ENCODE measurements around the gene MAP4K2. TPM values are rescaled to one million over a fixed set of nuclear protein-coding genes. Genes with fewer than 3 reads are reported as not detected.
"Not testable (repeated sequence)": the region's sequence is repeated elsewhere in the genome, so short reads cannot be mapped to it uniquely, and the experiment has no call there.

The MAP4K2 gene
- total RNA-seq, 3 donors from 2014 or later, result 8.7 to 16.8 (median 14.1) TPM

GRCh38 chr11:64826062-64826461, 23.0 kb upstream of the MAP4K2 start:
- intact Hi-C loops (cut with DNase I, micrococcal nuclease), result no loop called here
- ATAC-seq (no peak), DNase-seq (no peak)
- TF ChIP-seq, protein P1, sequence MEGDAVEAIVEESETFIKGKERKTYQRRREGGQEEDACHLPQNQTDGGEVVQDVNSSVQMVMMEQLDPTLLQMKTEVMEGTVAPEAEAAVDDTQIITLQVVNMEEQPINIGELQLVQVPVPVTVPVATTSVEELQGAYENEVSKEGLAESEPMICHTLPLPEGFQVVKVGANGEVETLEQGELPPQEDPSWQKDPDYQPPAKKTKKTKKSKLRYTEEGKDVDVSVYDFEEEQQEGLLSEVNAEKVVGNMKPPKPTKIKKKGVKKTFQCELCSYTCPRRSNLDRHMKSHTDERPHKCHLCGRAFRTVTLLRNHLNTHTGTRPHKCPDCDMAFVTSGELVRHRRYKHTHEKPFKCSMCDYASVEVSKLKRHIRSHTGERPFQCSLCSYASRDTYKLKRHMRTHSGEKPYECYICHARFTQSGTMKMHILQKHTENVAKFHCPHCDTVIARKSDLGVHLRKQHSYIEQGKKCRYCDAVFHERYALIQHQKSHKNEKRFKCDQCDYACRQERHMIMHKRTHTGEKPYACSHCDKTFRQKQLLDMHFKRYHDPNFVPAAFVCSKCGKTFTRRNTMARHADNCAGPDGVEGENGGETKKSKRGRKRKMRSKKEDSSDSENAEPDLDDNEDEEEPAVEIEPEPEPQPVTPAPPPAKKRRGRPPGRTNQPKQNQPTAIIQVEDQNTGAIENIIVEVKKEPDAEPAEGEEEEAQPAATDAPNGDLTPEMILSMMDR (IDR thresholded peaks at IDR 0.05), result no peak
- H3K9me3 ChIP-seq, result no peaks in the 10 kb centered on the region
- H3K4me1 ChIP-seq (ENCODE audit: low read depth), result no peaks in the 10 kb centered on the region
- H3K4me3 ChIP-seq, result no peak overlapping the region
- H3K36me3 ChIP-seq (ENCODE audit: low read depth), result no peaks in the 10 kb centered on the region

- H3K9me3 ChIP-seq, result no peaks in the 10 kb centered on the region
- no peaks in the 10 kb centered on the region for H3K36me3 ChIP-seq (ENCODE audit: low read depth)
- no peak for DNase-seq
- H3K4me3 ChIP-seq, result no peak overlapping the region
- TF ChIP-seq, protein P1 (IDR thresholded peaks at IDR 0.05), result no peak
- intact Hi-C loops (cut with DNase I, micrococcal nuclease), result no loop called here
- no peak for ATAC-seq
- no peaks in the 10 kb centered on the region for H3K4me1 ChIP-seq (ENCODE audit: low read depth)
Observed at GRCh38 chr11:64823568-64824119, 20.6 kb upstream of the MAP4K2 start.

GRCh38 chr11:64817476-64817875, 14.5 kb upstream of the MAP4K2 start:
- intact Hi-C loops (cut with DNase I, micrococcal nuclease), result no loop called here
- no peak for ATAC-seq

GRCh38 chr11:64815433-64815832, 12.4 kb upstream of the MAP4K2 start:
- ATAC-seq; intact Hi-C loops (cut with DNase I, micrococcal nuclease); H3K36me3 ChIP-seq (ENCODE audit: low read depth); H3K4me3 ChIP-seq; H3K4me1 ChIP-seq (ENCODE audit: low read depth); H3K9me3 ChIP-seq; DNase-seq: not testable (repeated sequence)

More at GRCh38 chr11:64817476-64817875, 14.5 kb upstream of the MAP4K2 start:
- H3K4me3 ChIP-seq, result no peak overlapping the region
- TF ChIP-seq, protein P1 (IDR thresholded peaks at IDR 0.05), result no peak
- H3K36me3 ChIP-seq (ENCODE audit: low read depth), result no peaks in the 10 kb centered on the region
- no peaks in the 10 kb centered on the region for H3K4me1 ChIP-seq (ENCODE audit: low read depth)
- DNase-seq, result no peak
- no peaks in the 10 kb centered on the region for H3K9me3 ChIP-seq

GRCh38 chr11:64814712-64815187, 11.7 kb upstream of the MAP4K2 start:
- DNase-seq (no peak), ATAC-seq (no peak)
- H3K4me3 ChIP-seq, result no peak overlapping the region
- intact Hi-C loops (cut with DNase I, micrococcal nuclease), result no loop called here
- no peaks in the 10 kb centered on the region for H3K36me3 ChIP-seq (ENCODE audit: low read depth)
- peaks cover 6% of the 10 kb centered on the region for H3K4me1 ChIP-seq (ENCODE audit: low read depth)
- TF ChIP-seq, protein P1 (IDR thresholded peaks at IDR 0.05), result no peak
- no peaks in the 10 kb centered on the region for H3K9me3 ChIP-seq

DNA sequence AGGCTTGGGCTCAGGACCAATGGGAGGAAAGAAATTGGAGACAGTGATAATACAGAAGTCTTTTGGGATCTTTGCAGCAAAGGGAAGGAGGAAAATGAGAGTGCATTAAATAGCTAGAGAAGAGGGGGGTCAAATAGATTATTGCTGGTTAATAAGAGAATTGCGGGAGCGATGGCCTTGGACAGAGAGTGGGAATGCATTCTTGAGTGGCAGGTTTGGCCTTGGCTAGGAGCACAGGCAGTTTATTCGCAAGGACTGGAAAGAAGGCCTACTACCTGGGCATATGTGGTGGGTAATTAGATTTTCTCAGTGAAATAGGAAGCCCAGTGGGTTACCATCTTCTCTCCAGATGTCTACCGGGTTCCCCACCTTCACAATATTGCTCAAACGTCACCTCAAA, 10.8 kb upstream of the MAP4K2 start:
- H3K9me3 ChIP-seq, result no peaks in the 10 kb centered on the region
- H3K4me3 ChIP-seq, result no peak overlapping the region
- intact Hi-C loops (cut with DNase I, micrococcal nuclease), result no loop called here
- no peak for DNase-seq
- TF ChIP-seq, protein P1 (IDR thresholded peaks at IDR 0.05), result no peak
- ATAC-seq, result no peak
- H3K36me3 ChIP-seq (ENCODE audit: low read depth), result no peaks in the 10 kb centered on the region
- H3K4me1 ChIP-seq (ENCODE audit: low read depth), result peaks cover 12% of the 10 kb centered on the region
